GM21825 (cell line): Measurements from ENCODE around the gene EOLA2.
"Not testable (repeated sequence)": the region's sequence is repeated elsewhere in the genome, so short reads cannot be mapped to it uniquely, and the experiment has no call there.

Source experiments
- ATAC-seq: cut with Tn5 transposase; IDR thresholded peaks from one replicate; pipeline ENCODE4 v1.9.1; 2021; ENCODE audit warnings: mild to moderate bottlenecking, moderate library complexity; ENCODE audit not compliant: unreplicated experiment

EOLA2 gene

DNA sequence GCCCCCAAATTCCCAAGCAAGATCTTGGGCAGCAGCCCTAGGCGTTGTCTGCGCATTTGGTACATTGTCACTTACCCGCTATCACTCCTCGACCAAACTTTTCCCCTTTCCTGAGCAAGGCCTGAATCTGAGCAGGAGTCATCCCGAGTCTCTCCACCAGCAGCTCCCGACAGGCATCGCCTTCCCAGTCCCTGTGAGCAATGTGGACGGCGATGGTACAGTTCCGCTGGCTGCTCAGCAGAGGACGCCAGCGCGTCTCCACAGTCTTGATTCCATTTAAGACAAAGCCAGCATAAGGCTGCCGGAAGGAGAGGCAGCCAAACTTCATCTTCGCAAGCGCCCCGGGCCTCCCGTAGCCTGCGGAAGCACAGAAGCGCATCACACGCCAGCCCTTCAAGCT lies 4.7 kb downstream of the EOLA2 start:
- ATAC-seq = not testable (repeated sequence)

DNA sequence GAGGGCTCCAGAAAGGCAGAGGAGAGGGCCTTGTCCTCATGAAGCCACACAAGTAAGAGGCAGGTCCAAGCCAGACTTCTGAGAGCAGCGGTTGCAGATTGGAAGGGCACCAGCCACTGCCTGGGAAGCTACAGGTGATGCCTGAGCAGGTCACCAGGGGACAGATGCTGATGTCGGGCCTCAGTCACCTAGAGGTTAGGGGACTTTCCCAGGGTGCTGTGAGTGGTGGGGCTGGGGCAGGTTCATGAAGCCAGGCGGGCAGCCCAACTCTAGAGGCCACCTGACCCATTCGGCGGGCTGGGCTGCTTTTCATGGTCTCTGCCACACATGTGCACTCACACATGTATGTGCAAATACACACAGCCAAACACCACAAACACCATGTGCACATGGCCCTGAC lies 5.3 kb downstream of the EOLA2 start:
- not testable (repeated sequence) for ATAC-seq

- not testable (repeated sequence) for ATAC-seq
These were observed 6.1 kb downstream of the EOLA2 start for GRCh38 chrX:149932150-149932549.

DNA sequence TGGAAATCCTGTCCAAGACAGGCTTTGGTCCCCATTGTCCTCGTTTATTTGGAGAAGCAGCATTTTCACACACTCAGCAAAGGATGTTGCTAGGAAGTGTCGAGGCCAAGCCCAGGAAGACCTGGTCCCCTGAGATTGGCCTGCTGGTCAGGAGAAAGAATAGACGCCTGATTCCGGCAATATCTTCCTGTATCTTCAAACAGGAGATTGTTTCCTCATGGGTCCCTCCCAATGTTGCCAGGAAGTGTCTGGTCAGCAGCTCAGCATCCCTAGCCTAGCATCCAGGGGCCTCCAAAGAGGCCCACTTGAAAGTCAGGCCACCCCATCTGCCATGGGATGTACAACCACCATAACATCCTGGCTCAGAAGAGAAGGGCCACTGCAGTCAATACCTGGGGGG lies 6.9 kb downstream of the EOLA2 start:
- ATAC-seq = not testable (repeated sequence)

- ATAC-seq = not testable (repeated sequence)
These were observed 8.9 kb downstream of the EOLA2 start, which contains the start of gene HSFX4 for GRCh38 chrX:149929400-149929799. Gene HSFX4, plus strand, starts transcription at chrX:149929573. Its CDS starts 72 bp downstream, at chrX:149929645.

GRCh38 chrX:149928635-149929034 lies 9.7 kb downstream of the EOLA2 start:
- not testable (repeated sequence) for ATAC-seq

DNA sequence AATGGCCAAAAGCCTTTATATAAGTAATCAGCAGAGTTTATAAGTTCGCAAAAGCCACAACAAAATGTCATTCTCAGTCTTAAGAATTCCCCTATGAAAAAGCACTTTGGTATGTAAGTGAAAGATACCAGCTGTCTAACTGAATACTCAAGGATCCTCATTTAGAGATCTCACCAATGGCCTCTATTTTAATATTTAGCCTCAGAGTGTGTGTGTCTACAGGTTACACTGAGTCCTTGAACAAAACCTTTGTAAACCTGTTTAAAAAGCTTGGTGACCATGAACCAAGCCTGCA lies 10.4 kb downstream of the EOLA2 start:
- not testable (repeated sequence) for ATAC-seq

DNA sequence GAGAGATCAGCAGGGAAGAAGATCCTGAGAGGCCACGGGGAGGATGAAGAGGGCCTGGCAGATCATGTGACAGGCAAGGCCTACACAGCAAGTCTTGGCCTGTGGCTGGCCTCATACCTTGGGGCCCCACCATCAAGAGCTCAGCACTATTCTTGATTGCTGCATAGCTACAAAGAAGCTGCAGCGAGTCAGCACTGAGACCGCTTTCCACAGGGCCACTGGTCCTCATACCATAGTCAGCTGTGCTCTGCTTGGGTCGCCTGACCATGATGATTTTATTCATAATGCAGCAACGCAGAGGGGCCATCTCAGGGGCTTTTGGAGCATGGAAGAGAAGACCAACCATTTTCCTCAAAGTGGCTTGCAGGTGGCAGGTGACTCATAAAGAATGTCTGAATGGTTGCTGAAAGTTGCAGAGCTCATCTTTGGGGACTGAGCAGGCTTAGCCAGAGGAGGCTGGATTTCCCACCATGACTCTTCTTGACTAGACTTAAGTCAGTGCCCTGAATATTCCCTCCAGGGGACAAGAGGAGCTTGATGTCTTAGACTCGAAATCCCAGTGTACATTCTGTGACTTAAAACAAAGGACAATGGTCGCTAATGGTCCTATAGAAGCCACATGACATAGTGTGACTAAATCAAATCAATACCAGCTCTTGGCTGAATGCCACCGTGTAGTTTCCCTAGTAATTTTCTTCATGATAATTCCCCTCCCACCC lies 10.9 kb downstream of the EOLA2 start:
- not testable (repeated sequence) for ATAC-seq

- ATAC-seq = not testable (repeated sequence)
These were observed 13.9 kb downstream of the EOLA2 start for GRCh38 chrX:149924434-149924833.

DNA sequence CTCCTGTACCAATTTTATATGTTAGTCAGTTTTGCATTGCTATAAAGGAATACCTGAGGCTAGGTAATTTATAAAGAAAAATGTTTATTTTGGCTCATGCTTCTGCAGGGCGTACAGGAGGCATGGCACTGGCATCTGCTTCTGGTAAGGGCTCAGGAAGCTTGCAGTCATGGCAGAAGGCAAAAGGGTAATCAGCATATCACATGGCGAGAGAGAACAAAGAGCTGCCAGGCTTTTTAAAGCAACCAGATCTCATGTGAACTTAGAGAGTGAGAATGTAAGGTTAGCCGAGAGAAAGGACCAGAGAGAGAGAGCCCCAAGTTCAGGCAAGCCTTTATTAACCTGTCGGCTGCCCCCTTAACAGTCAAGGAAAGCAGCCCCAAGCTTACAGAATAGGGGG lies 14.5 kb downstream of the EOLA2 start:
- ATAC-seq = not testable (repeated sequence)

- peak; percentile 80 for ATAC-seq
These were observed 21.4 kb downstream of the EOLA2 start for GRCh38 chrX:149916745-149917392.

GRCh38 chrX:149910178-149910695 lies 28.1 kb downstream of the EOLA2 start:
- ATAC-seq = no peak

DNA sequence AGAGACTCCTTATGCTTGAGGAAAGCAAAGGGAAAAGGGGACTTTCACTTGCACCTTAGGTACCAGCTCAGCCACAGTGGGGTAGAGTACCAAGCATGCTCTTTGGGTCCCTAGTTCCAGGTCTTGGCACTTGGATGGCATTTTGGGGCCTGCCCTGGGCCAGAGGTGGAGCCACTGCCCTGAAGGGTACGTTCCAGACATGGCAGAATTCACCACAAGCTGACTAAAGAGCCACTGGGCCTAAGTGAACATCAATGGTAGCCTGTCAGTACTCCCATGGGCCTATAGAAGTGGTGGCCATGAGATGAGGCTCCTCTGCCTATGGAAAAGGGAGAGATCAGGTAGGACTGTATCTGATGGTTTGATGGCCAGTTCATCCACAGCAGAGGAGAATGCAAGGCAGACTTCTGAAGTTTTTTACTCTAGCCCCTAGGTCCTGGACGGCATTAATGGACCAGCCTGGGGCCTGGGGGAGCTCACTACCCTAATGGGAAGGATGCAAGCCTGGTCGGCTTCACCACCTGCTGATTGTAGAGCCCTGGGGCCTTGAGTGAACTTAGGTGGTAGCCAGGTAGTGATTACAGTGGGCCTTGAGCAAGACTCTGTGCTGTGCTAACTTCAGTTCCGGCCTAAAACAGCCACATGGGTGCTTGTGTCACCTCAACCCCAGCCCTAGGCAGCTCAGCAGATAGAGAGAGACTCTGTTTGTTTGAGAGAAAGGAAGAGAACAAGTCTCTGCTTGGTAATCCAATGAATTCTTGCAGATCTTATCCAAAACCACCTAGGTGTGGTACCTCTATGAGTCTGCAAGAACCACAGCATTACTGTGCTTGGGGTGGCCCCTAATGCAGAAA lies 28.7 kb downstream of the EOLA2 start:
- ATAC-seq = no peak

GRCh38 chrX:149908727-149909126 lies 29.6 kb downstream of the EOLA2 start:
- no peak for ATAC-seq

DNA sequence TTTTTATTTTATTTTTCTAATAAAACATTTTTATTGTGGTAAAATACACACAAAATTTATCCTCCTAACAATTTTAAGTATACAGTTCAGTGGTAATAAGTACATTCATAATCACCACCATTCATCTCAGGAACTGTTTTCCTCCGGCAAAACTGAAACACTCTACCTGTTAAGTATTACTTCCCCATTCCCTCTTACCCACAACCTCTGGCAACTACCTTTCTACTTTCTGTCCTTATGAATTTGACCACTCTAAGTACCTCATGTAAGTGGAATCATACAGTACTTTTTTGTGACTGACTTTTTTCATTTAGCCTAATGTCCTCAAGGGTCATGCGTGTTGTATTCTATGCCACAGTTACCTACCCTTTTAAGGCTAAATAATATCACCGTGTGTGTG lies 30.0 kb downstream of the EOLA2 start:
- ATAC-seq = peak; percentile 59

DNA sequence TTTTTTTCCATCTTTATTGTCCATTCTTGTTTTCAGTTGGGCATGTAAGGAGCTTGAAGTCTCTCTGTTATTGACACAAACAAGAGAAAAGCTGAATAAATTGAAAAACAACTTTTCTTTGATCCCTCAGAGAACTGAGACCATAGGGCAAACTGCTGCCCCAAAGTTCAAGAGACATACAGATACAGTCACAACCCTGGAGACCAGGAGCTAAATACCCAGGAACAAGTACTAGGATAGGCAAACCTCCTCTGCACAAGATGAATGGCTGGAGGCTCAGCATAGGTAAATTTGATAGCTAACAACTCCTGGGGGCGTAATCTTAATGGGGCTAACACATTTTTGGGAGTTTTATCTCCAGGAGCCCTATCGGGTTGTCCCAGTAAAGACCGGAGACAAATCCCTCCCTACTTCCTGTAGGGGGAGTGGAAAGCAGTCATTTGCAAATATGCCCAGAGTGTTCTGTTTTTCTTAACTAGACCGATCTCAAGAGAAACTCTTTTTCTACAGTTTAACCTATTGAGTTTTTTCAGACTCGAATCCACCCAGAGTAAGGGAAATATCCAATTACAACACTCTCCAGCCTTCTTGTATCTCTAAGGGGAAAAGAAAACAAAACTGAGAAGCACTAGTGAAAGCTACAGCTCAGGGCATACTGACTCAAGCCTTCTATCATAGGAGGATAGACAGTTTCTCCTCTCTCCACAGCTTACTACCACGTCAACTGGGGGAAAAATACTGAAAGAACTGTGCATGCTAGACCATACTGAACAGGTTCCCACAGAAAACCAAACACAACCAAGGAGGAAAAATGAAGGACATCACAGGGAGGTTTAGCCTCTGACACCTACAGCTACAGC lies 34.2 kb downstream of the EOLA2 start:
- ATAC-seq = peak; percentile 71

DNA sequence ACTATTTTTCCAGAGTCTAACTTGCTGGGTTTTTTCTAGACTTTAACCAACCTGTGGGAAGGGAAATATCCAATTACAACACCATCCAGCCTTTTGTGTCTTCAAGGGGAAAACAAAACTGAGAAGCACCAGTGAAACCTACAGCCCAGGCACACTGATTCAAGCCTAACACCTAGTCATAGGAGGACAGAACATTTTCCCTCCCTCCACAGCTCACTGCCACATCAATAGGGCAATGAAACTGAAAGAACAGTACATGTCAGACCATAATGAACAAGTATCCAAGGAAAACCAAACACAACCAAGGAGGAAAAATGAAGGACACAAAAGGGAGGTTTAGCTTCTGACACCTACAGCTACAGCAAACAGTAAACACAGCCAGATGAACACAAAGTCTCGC lies 39.7 kb downstream of the EOLA2 start:
- ATAC-seq = no peak

- ATAC-seq = not testable (repeated sequence)
These were observed 47.5 kb downstream of the EOLA2 start for GRCh38 chrX:149890828-149891227.
